GM18508 (cell line): Measurements from ENCODE around the gene PSPC1.
"Not testable (repeated sequence)": the region's sequence is repeated elsewhere in the genome, so short reads cannot be mapped to it uniquely, and the experiment has no call there.

Experiments
- ATAC-seq: cut with Tn5 transposase; IDR thresholded peaks from one replicate; pipeline ENCODE4 v1.9.1; 2021; ENCODE audit warnings: moderate number of reproducible peaks; ENCODE audit not compliant: insufficient read depth, unreplicated experiment

The PSPC1 gene

GRCh38 chr13:19764237-19764636, 18.5 kb downstream of the PSPC1 start:
- no peak for ATAC-seq

- ATAC-seq = no peak
These were observed 19.1 kb downstream of the PSPC1 start for GRCh38 chr13:19763618-19764017.

- ATAC-seq = no peak
These were observed 23.1 kb downstream of the PSPC1 start for GRCh38 chr13:19759669-19760068.

GRCh38 chr13:19742643-19743042, 40.1 kb downstream of the PSPC1 start:
- no peak for ATAC-seq

- no peak for ATAC-seq
These were observed 44.7 kb downstream of the PSPC1 start for GRCh38 chr13:19737844-19738557.

GRCh38 chr13:19726611-19727010, 56.1 kb downstream of the PSPC1 start:
- no peak for ATAC-seq

- ATAC-seq = no peak
These were observed 57.4 kb downstream of the PSPC1 start for GRCh38 chr13:19725320-19725719.

- ATAC-seq = no peak
These were observed 62.7 kb downstream of the PSPC1 start for GRCh38 chr13:19720039-19720438.

- ATAC-seq = no peak
These were observed 69.4 kb downstream of the PSPC1 start for GRCh38 chr13:19713186-19713965.

GRCh38 chr13:19709782-19710181, 73.0 kb downstream of the PSPC1 start:
- ATAC-seq = not testable (repeated sequence)

GRCh38 chr13:19709039-19709438, 73.7 kb downstream of the PSPC1 start:
- ATAC-seq = not testable (repeated sequence)

- not testable (repeated sequence) for ATAC-seq
These were observed 78.5 kb downstream of the PSPC1 start for GRCh38 chr13:19704256-19704655.

GRCh38 chr13:19701619-19702018, 81.1 kb downstream of the PSPC1 start:
- ATAC-seq = not testable (repeated sequence)

- not testable (repeated sequence) for ATAC-seq
These were observed 81.8 kb downstream of the PSPC1 start for GRCh38 chr13:19700963-19701362.

GRCh38 chr13:19695829-19696228, 86.9 kb downstream of the PSPC1 start:
- ATAC-seq = no peak

GRCh38 chr13:19695428-19695827, 87.3 kb downstream of the PSPC1 start:
- ATAC-seq = no peak

GRCh38 chr13:19691447-19691846, 91.3 kb downstream of the PSPC1 start:
- ATAC-seq = not testable (repeated sequence)

GRCh38 chr13:19685437-19685836, 97.3 kb downstream of the PSPC1 start:
- ATAC-seq = no peak

GRCh38 chr13:19685034-19685433, 97.7 kb downstream of the PSPC1 start:
- ATAC-seq = no peak

- ATAC-seq = no peak
These were observed 101.2 kb downstream of the PSPC1 start for GRCh38 chr13:19681517-19681916.

GRCh38 chr13:19680751-19681150, 102.0 kb downstream of the PSPC1 start:
- no peak for ATAC-seq

- no peak for ATAC-seq
These were observed 106.6 kb downstream of the PSPC1 start for GRCh38 chr13:19676168-19676567.
